NT2/D1 (cell line): Measurements from ENCODE around the gene OR1M1.
"Not testable (repeated sequence)": the region's sequence is repeated elsewhere in the genome, so short reads cannot be mapped to it uniquely, and the experiment has no call there.

Source experiments
- YY1 ChIP-seq: IDR thresholded peaks from 2 replicates; pipeline ENCODE4 v1.6.1; 2011; ENCODE audit not compliant: insufficient read length, insufficient read depth
- ZNF274 ChIP-seq: IDR thresholded peaks from 2 replicates; pipeline ENCODE4 v1.6.1; 2011; ENCODE audit warnings: mild to moderate bottlenecking, low read depth, low read length

DNA sequence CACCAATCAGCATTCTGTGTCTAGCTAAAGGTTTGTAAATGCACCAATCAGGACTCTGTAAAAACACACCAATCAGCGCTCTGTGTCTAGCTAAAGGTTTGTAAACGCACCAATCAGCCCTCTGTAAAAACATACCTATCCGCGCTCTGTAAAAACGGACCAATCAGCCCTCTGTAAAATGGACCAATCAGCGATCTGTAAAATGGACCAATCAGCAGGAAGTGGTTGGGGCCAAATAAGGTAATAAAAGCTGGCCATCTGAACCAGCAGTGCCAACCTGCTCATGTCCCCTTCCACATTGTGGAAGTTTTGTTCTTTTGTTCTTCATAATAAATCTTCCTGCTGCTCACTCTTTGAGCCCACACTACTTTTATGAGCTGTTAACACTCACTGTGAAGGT, 33.2 kb upstream of the OR1M1 start:
- not testable (repeated sequence) for TF ChIP-seq ZNF274, YY1
